Stimulated activated CD8-positive, alpha-beta memory T cell treated with anti-CD3 and anti-CD28 coated beads, Interleukin-2, amount 100 ng/mL, for 48 hours (primary cell): ENCODE results near the gene ZBTB44.
"Not testable (repeated sequence)": the region's sequence is repeated elsewhere in the genome, so short reads cannot be mapped to it uniquely, and the experiment has no call there.

ENCODE experiments used
- DNase-seq, 2 donors: peaks; one replicate each; pipeline ENCODE4 v3.0.0-alpha.2; 2020; ENCODE audit warnings: low read depth in 2 of 2

ZBTB44 gene

DNA sequence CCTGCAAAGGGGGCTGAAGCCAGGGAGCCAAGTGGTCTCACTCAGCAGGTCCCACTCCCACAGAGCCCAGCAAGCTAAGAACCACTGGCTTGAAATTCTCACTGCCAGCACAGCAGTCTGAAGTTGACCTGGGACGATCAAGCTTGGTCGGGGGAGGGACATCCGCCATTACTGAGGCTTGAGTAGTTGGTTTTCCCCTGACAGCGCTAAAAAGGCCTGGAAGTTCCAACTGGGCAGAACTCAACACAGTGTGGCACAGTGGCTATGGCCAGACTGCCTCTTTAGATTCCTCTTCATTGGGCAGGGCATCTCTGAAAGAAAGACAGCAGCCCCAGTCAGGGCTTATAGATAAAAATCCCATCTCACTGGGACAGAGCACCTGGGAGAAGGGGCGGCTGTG lies 64.8 kb downstream of the ZBTB44 start:
- DNase-seq: not testable (repeated sequence)

DNA sequence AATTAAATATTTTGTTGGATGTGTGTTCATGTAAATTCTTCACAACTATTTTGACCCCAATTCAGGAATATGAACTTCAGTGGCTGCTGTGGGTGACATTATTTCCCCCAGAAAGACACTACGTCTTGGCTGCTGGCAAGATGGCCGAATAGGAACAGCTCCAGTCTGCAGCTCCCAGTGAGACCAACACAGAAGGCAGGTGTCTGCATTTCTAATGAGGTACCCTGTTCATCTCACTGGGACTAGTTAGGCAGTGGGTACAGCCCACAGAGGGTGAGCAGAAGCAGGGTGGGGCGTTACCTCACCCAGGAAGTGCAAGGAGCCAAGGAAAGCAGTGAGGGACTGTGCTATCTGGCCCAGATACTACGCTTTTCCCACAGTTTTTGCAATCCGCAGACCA lies 65.3 kb downstream of the ZBTB44 start:
- no peak for DNase-seq

DNA sequence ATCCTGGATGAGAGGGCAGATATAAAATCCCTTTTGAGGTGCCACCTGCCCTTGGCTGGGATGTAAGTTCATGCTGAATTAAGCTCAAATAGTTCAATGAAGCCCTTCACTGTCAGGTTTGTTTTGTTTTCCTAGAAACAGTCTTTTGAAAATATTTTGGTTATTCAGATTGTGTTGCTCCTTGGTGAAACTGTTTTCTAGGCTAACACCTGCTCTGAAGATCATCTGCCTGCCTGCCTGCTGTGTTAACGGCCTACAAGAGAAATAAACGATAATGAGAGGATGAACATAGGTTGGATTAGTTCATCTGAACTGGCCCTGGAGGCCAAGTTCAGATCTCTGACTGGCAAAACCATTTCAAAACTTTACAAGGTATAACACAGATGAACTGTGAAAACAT lies 67.4 kb downstream of the ZBTB44 start:
- no peak for DNase-seq

DNA sequence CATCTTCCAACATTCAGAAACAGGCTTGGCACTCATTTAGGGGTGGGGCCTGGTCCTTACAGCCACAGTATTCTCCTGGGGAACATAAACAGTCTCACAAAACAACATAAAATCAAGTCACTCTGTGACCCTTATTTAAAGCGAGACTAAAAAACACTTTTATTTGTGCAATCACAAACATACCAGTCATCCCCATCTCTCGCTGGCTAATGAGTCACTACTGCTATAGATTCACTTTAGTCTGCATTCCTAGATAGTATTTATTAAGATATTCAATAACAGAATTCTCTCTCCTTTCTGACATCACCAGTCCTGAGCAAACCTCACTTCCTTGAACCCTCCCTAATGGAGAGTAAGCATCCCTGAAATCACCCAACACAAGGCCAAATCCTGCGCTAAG lies 68.0 kb downstream of the ZBTB44 start:
- DNase-seq: no peak

DNA sequence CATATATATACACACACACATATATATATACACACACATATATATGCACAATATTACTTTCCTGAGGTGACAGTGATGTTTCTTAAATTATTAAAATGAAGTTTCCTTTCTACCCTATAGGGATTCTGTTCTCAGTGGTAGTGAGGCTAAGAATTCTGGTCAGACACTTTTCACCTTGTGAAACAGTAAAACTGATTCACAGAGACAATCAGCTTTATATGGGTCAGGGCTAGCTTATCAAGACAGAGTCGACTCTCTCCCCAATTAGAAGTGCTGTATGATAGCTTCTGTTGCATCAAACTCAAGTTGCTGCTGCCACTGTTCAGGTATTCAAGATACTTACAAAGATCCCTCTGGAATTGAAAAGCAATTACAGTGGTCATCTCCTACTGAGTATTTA lies 68.4 kb downstream of the ZBTB44 start:
- DNase-seq: no peak

DNA sequence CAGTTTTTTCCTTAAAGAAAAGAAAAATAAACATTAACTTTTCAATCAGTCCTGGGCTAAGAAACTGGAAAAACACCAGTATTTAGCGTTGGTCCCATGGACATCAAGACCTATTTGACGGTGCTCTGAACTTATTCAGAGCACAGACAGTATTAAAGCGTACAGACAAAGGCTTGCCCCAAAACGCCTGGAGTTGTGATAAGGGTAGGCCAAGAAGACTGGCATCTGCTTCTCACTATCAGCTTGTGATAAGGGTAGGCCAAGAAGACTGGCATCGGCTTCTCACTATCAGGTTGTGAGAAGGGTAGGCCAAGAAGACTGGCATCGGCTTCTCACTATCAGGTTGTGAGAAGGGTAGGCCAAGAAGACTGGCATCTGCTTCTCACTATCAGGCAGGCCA lies 69.3 kb downstream of the ZBTB44 start:
- DNase-seq: not testable (repeated sequence)

DNA sequence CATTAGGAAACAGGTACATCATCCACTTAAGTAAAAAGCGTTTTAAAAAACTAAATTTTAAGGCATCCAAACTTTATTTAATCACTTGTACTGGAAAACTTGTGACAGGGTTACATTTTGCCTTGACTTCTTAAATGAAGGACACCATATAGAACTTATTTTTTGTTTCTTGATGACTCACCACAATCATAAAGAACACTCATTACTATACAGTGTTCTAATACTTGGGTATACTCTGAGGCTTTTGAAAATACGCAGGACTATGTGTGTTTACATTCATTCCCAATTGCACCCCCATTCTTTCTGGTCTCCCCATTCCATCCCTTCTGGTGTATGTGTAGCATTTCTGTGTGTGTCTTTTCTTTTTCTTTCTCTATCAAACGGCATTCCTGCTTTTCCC lies 69.9 kb downstream of the ZBTB44 start:
- no peak for DNase-seq

DNA sequence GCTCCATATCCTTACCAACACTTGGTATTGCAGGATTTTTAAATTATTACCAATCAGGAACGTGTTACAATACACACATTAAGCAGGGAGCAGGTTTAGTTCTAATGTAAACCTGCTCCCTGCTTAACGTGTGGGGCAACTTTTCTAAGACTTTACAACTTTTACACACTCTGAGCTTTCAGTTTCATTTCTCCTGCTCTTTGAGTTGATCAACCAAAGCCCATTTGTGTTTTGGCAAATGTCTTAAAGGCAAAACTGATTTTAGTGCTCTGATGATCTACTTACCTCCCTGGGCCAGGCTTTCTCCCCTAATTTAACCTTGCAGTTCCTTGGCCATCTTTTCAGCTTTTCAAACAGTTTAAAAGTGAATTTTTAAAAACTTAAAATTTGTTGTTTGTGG lies 70.9 kb downstream of the ZBTB44 start:
- no peak for DNase-seq

DNA sequence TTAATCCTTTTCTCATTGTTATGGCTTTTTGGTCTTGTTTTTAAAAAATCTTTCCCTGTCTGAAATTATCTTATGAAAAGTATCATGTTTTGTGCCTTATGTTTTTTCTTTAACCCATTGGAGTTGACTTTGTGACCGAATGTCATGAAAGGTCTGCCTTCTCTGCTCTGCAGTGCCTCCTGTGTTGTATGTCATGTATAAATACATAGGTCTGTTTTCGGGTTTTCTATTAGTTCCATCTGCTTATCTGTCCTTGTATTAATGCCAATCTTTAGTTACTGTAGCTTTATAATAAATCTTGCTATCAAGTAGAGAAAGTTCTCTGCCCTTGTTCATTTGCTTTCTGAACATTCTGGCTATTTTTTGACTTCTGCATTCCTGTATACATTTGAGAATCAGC lies 73.0 kb downstream of the ZBTB44 start:
- no peak for DNase-seq

DNA sequence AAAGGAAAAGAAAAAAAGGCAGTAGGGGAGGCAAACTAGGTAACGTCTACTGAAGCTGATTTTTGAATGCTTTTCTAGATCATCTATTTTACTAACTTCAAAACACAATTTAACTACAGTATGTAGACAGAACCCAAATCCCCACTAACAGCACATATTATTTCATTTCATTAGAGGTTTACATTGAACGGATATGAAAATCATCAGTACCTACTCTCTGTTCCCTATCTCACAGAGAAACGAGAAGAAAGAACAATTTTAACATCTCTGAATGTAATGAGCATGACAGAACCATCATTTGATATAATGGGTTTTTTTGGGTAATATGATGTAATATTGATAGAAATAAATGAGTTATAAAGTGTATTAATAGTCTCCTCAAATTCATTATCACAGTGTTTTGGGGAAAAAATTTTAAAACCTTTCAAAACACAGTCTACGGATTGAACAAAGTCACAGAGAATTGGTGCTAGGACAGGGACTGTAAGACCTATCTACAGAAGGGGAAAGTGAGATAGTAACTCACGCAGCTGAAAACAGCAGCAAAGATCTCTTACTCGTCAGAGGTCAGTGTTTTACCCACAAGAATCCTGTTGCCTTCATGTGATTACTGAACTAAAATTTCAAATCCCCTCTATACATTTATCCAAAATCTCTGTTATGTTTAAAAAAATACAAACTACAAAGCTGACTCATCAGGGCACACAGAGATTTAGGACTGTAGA lies 77.3 kb downstream of the ZBTB44 start:
- DNase-seq: no peak

DNA sequence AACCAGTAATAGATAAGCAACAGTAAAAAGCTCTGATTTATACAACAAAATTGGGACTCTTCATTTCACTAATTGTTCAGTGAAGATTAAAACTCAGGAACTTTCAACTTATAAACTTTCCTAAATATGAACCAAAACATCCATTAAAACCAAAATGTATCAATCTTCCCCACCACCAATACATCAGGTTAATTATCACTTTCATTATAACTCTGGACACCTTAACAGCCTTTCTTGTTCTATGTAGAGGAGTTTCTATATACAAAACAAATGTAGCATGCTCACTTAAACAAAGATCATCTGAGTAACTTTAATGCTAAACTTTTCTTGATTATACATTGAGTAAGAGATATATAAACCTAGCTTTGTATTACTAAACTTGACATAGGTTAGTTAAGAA lies 80.4 kb downstream of the ZBTB44 start:
- no peak for DNase-seq

DNA sequence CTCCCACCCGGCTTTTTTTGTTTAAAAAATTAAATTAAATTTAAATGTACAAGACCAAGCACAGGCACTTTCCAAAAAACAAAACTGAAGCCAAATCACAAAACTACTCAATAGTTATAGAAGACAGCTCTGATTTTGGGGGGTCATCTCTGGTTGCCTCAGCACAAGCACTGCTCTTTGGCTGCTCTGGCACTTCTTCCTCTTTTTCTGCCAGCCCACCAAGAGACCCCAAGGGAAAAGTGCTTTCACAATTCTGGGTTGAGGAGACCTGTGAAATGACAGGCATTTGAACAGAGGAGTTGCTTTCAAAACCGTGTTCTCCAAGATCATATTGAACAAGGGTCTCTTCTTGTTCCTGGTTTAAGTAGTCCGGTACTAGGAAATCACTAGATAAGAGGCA lies 80.8 kb downstream of the ZBTB44 start:
- DNase-seq: not testable (repeated sequence)

DNA sequence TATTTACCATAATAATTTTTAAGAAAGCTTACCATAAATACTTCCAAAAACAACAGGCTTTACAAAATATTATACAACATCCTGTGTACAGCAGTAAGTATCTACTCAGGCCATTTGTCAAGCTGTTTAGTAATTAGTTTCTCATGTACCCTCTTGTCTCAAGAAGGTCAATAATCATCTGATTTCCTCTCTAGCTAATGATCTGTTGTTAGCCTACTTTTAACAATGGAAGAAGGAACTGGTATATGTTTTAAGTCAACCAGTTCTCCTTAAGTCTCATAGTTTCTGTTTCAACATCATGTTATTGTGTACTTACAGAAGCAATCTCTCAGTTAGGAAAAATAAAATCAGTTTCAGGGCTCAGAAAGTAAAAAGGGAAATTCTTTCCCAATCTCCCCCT lies 81.2 kb downstream of the ZBTB44 start:
- not testable (repeated sequence) for DNase-seq

DNA sequence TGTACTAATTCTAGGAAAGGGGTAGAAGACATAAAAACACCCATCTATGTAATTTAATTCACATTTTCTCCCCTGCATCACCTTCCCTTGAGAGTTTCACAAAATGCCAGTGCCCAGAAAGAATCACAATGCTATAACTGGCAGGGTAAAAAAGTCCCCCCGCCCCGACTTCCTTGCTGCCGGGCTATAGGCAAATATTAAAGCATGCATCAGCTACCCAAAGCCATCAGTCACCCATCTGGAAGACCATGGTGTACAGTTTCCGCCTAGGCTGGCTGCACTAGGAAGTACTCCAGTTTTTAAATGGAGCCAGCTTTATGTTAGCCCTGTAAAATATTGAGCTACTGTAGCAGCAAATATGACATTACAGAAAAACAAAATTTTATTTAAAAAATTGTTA lies 87.3 kb downstream of the ZBTB44 start:
- DNase-seq: no peak

DNA sequence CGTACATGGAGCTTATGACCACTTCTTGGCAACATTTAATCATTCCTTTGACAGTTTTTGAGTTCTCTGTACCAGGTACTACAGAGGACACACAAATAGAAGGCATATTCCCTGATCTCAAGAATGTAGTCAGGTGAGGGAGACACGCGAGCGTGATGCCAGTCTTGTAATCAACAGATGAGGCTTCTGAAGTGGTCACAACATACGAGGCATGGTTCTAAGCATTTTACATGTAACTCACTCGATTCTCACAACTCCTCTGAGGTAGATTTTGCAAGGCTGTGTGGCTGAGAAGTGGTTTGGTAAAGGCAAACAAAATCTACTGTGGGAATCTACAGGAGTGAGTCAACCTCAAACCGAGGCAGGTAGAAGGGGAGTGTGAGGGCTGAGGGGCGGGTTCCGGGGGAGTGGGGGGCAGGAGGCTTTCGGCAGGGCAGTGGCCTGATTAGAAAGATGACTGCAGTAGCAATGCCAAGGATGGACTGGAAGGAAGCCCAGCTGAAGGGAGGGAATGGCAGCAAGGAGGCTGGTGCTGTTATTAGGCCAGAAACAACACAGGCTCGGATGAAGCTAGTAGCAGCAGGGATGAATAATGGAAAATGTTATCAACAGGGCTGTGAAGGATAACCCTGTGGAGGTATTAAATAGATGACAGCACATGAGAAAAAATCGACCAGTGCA lies 91.3 kb downstream of the ZBTB44 start:
- peak in 1 of 2 donors; percentile 4 for DNase-seq

DNA sequence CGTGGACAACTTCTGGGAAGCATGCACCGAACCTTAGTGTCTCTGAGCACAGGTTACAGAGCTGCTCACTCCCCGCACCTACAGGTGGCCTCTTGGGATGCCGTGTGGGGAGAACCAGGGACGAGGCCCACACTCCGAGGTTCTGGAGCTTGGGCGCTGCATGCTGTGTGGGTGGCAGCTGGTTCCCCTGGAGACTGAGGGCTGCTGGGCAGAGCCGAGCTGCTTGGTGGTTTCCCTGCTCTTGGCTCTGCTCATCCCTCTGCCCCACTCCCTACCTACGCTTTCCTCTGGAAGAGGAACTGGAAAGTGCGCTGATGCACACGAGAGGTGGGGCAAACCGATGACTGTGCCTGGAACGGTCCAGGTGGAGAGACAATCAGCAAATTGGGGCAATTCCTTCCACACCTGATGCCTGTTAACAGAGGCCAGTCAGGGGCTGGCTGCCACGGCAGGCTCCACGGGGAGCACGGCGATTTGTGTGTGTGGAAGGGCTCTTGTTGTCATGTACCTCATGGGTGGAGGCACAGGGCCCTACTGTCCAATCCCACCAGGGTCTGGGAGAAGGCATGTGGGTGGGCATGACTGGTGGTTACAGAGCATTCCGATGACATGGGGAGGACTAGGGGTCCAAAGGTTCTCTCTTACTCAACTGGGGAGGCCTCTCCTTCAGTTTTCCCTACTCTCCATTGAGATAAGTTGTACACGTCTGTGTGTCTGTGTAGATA lies 94.2 kb downstream of the ZBTB44 start:
- DNase-seq: no peak

DNA sequence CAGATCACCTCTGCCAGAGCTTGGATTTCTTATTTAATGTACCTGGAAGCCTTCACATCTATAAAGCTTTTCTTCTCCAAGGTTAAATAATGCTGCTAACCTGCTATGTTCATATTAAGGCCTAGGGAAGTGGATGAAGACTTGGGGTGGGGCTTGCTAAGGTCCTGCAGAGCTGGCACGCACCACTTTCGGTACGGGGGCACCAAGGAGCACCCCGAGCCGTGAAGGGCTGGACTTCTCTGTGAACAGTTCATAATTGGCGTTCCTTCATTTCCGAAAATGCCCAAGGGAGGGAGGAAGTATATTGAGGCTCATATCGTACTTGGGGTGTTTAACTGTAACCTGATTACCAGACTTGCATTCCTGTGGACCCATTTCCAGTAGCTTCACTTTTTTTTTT lies 95.6 kb downstream of the ZBTB44 start:
- DNase-seq: no peak

DNA sequence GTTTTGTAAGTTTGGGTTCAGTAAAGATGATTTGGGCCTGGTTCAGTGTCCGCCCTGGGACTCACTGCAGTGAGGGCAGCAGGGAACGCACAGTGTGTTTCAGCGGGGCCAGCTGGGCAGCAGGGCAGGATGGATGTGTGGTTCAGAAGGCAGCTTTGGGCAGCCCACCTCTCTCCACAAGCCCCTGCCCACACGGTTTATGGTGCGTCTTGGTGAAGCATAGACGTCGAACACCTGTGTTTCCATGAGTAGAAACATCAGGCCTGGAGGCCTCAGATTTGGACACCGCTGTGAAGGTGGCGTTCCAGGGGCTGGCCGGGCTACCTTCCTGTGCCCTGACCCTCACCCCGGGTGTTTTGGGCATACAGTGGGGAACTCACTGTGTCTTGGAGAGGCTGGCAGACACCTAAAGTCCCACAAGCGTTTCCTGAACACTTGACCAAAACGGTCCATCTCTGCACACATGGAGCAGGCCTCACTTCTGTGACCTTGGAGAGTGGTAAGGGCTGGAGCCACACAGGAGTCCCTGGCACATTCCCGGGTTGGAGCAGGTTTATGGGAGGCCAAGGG lies 96.1 kb downstream of the ZBTB44 start:
- DNase-seq: no peak

DNA sequence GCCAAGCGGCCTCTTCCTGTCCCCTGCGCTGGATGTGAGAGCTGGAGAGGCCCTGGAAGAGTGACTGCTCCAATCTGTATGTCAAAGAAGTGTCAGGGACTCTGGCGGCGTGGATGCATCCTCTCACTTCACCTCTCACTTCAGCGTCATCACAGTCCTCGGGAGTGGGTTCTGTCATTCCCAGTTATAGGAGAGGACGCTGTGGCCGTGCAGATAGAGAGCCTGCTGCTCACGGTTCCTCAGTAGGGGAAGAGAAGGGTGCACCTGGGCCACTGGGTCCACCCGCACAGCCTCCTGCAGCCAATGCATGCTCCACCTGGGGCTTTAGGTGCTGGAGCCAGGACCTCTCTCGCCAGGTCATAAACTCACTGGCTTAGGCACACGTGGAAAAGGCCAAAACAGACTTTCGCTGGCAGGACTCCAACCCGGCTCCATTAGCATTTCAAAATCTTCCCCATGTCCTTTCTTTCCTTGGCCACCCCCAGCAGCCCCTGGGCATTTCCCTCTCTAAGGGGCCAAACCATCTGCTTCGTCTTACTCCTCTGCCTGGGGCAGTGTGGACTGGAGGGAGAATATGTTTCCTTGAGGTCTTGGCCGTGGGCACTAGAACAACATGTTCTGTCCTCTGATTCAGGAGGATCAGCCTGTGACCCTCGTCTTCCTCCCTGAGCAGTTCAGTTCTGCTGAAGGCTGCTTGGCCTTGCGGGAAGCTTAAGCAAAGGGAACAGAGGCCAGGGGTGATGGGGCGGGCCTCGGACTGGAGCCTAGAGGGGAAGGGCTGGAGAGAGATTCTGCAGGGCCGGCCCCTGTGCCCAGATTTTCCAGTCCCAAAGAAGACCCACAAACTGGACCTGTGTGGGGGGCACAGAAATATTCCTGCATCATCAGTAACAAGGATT lies 97.3 kb downstream of the ZBTB44 start:
- no peak for DNase-seq

DNA sequence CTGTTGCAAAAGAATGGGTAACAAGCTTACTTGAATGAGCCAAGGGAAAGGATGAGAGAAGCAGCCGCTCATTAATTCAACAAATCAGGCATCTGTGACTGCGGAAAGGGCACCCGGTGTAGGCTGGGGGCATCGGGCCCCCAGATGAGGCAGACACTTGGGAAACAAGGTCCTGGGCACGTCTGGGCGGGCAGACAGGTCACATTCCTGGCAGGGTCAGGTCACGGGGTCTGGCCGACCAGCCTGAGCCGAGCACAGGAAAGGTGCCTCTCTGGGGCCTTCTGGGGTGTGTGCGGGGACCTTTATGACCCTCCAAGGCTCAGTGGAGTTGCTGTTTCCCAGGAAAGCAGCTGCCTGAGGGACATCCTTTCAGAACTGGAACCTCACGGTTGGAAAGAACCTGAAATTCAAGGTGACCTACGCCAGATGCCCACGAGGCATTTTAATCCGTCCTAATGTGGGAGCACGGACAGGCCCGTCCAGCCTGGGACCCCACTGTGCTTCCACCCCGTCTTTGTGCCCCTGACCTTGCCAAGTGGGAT lies 98.1 kb downstream of the ZBTB44 start:
- DNase-seq: no peak

DNA sequence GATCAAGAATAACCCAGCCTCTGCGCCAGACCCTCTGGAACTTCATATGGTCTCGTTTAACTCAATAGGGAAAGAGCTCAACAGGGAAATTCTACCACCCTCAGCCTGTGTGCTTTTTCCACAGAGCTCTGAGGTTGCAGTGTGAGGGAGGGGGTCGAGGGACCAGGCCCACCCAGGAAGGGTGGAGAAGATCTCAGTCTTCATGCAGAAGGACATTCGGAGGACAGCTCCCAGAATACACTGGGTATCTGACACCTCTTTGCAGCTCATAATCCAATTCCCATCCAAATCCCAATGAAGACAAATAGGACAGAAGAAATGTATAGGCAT lies 98.5 kb downstream of the ZBTB44 start:
- no peak for DNase-seq
